Measurements from ENCODE around the gene GABRQ.
"Not testable (repeated sequence)": the region's sequence is repeated elsewhere in the genome, so short reads cannot be mapped to it uniquely, and the experiment has no call there.

The GABRQ gene

GRCh38 chrX:152656890-152657289 is 19.2 kb downstream of the GABRQ start:
- no peak for DNase-seq

DNA sequence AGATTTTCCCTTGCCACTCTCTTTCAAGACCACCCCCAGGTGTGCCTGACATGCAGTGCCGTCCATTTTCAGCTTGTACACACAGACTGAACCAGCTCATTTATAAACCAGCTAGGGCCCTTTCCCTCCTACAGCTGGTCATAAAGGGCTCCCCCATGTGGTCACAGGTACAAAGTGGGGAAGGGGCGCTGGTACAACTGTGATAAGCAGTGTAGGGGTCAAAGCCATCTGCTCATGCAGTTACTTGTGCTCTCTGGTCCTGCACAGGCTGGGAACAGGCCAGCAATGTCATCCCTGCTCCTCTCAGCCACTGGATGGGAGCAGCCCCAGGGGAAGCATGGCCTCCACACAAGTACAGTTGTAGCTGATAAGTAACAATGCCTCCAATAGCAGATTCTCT is 20.6 kb downstream of the GABRQ start:
- DNase-seq = no peak

GRCh38 chrX:152663086-152663485 is 25.4 kb downstream of the GABRQ start:
- DNase-seq = no peak

GRCh38 chrX:152674135-152674534 is 36.4 kb downstream of the GABRQ start:
- DNase-seq = no peak

GRCh38 chrX:152674652-152675051 is 37.0 kb downstream of the GABRQ start:
- not testable (repeated sequence) for DNase-seq

DNA sequence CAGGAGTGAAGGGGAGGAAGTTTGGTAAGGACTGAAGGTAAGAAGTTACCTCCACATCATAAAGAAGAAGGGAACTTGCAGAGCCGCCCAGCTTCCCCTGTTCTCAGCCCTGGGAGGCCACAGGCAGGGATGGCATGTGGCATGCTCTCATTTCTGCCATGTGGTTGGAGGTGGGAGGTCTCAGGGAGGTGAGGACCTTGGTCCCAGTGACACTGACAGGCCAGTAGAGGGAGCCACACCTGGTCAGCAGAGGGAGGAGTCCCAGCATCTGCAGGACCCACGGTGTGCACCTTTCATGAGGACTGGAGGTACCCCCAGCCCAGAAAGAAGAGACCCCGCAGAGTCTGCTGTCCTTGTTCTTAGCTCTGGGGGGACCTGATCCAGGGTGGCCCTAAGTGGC is 43.3 kb downstream of the GABRQ start:
- DNase-seq = not testable (repeated sequence)

- DNase-seq = not testable (repeated sequence)
Observed at GRCh38 chrX:152697952-152698931, 60.5 kb downstream of the GABRQ start, which contains the start of gene MAGEA3. Gene MAGEA3 (plus strand): TSS chrX:152698794. CDS start chrX:152700833, 2,039 bp downstream.

DNA sequence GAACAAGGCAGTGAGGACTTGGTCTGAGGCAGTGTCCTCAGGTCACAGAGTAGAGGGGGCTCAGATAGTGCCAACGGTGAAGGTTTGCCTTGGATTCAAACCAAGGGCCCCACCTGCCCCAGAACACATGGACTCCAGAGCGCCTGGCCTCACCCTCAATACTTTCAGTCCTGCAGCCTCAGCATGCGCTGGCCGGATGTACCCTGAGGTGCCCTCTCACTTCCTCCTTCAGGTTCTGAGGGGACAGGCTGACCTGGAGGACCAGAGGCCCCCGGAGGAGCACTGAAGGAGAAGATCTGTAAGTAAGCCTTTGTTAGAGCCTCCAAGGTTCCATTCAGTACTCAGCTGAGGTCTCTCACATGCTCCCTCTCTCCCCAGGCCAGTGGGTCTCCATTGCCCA is 62.7 kb downstream of the GABRQ start:
- not testable (repeated sequence) for DNase-seq

GRCh38 chrX:152706500-152706899 is 68.8 kb downstream of the GABRQ start:
- DNase-seq = not testable (repeated sequence)
